Measurements from ENCODE around the gene MCF2L. TPM values are rescaled to one million over a fixed set of nuclear protein-coding genes. Genes with fewer than 3 reads are reported as not detected.

MCF2L gene
- total and polyA plus RNA-seq, 9 of the 15 experiments (the other 6 are each of a cell fraction or from before 2014, with no cell fraction given) = 0.05 to 0.25 (median 0.18) TPM; not detected in 5

- TF ChIP-seq CREB1 (IDR thresholded peaks at IDR 0.05) (no peak), CREB1 (CRISPR knock-in tag; IDR thresholded peaks at IDR 0.05) (no peak)
These were observed 40.7 kb upstream of the MCF2L start (continued) for GRCh38 chr13:112928020-112928971.

DNA sequence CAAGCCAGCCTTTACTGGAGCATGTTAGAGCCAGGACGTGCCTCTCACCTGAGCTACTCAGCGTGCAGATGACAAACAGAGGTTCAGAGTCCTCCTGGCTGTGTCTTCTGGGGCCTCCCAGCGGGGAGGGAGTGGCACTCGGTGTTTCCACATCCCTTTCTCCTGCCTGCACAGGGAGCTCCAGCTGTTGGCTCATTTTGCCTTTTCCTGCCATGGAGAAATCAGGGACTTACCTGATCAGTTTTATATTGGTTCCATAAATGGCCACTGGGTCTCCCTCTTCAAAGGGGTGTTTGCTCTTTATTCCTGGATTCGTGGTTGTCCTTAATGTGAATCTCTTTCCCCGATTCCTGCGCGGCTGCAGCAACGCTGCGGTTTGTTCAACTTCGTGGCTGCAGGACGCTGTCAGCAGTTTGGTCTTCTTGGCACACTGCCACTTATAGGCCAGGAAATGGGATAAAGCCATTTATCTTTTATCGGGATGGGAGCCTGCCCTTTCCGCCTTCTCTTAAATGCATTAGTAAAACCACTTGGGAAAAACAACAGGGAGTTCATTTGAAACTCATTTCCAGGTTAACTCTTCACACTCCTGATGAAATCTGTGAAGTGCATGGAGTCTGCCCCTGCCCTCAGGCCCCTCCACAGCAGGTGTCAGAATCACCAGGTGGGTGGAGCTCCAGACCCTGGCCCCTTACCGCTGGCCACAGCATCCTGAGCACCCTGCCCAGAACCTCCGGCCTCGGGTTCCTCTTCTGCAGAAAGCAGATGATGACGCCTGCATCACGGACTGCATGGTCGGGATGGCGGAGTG, 39.8 kb upstream of the MCF2L start:
- Histone ChIP-seq H3K4me1 (replicated peaks in 1 of 2; ENCODE audit: control insufficient read depth in 2 of 2, insufficient read depth in 2 of 2, low read length in 2 of 2) (no peaks in the 10 kb centered on the region; a peak in 1 of 5 replicates), H3K79me2 (ENCODE audit: control insufficient read depth, insufficient read depth, low read length) (no peaks in the 10 kb centered on the region), H3K36me3 (ENCODE audit: control insufficient read depth, insufficient read depth, low read length) (no peaks in the 10 kb centered on the region), H4K20me1 (replicated peaks; ENCODE audit: control insufficient read depth, insufficient read depth, low read length) (no peaks in the 10 kb centered on the region), H2AFZ (ENCODE audit: low read depth, low read length) (no peak overlapping the region), H3K4me3 (no peak overlapping the region), H3K9me1 (ENCODE audit: control insufficient read depth, insufficient read depth, low read length) (no peaks in the 10 kb centered on the region), H3K27ac (ENCODE audit: extremely low read depth, low read depth, low read length) (no peak overlapping the region), H3K9ac (ENCODE audit: insufficient read depth in 1 of 2, low read depth in 2 of 2, low read length in 2 of 2) (no peak overlapping the region), H3K4me2 (ENCODE audit: insufficient read depth, low read length) (no peak overlapping the region), H3K9me3 (replicated peaks; ENCODE audit: control insufficient read depth, insufficient read depth, low read depth, low read length) (no peaks in the 10 kb centered on the region; the same call in 1 of the 2 replicates), H3K27me3 (ENCODE audit: control insufficient read depth in 2 of 2, insufficient read depth in 2 of 2, low read length in 2 of 2) (peaks cover 5 to 41% of the 10 kb centered on the region in 2 experiments; a peak in 4 of 5 replicates)
- CTCF ChIA-PET (ENCODE audit: low intra/inter-chr PET ratio) = no interaction called here
- intact Hi-C loops (cut with micrococcal nuclease) = no loop called here
- FAIRE-seq = no peak
- POLR2A ChIA-PET = no interaction called here
- TF ChIP-seq NFIC (IDR thresholded peaks at IDR 0.05) (peak; percentile 70), NFIX (CRISPR knock-in tag; IDR thresholded peaks at IDR 0.05; ENCODE audit: low read depth) (peak; percentile 33; the same call in 1 of the 2 replicates), CSDE1 (IDR thresholded peaks at IDR 0.05) (no peak)
- no TSS peak for BruUV-seq (replicated peaks)
- ATAC-seq = no peak
- whole genome bisulfite sequencing (ENCODE audit: insufficient coverage, low coverage, missing lambda C conversion rate) = 3% methylated on average over 21 of the region's 21 CpGs
- in situ Hi-C loops (cut with MboI) = loop anchor here (25.0 kb wide), 1 partner anchor 458 kb away; no protein-coding TSS in a partner anchor
- no peak for DNase-seq (ENCODE audit: extremely low read depth in 1 of 4, low spot score in 3 of 4)

Data from K562 (cell line).